ENCODE measurements around the gene ACSL3.

ACSL3 gene

DNA sequence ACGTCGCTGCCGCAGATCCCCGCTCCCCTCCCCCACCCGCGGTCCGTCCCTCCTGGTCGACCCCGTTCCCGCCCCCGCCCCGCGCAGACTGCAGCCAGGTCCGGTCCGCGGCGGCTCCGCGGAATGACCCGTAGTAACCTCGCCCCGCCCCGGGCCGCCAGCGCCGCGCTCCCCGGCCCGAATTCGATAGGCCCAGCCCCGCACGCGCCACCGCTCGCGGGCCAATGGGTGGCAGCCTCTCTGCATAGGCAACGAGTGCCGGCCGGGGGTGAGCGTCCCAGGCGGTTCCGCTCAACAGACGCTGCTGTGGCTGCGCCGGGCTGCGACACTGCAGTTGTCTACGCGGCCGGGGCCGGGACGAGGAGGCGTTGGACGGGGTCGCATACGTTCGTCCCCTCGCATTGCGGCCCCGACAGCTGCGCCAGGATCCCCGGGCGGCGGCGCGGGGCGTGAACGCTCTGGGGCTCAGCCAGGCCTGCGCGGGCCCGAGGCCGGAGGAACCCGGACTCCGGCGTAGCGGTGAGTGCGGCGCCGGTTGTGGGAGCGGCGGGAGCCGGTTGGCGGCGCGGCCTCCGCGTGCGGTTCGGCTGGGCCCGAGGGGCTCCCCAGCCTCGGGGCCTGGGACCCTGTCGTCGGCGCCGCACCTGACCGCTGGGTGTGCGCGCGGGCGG lies at the start of gene ACSL3:
TSS of gene ACSL3 (plus strand) at position 297 of the 671 bp plus-strand sequence. CDS start 47,737 bp downstream, outside the sequence.
- Mint-ChIP-seq H3K27ac (peak within 1 kb of the TSS; percentile 96 to 97 (median 97)), H3K27me3 (ENCODE audit: low read depth) (no peaks in the 10 kb centered on the region), H3K9me3 (no peaks in the 10 kb centered on the region), H3K4me3 (peak within 1 kb of the TSS; percentile 86 to 89 (median 87)), H3K36me3 (ENCODE audit: low read depth) (no peaks in the 10 kb centered on the region), H3K4me1 (peaks cover 14% of the 10 kb centered on the region)
- TF ChIP-seq, protein P1, sequence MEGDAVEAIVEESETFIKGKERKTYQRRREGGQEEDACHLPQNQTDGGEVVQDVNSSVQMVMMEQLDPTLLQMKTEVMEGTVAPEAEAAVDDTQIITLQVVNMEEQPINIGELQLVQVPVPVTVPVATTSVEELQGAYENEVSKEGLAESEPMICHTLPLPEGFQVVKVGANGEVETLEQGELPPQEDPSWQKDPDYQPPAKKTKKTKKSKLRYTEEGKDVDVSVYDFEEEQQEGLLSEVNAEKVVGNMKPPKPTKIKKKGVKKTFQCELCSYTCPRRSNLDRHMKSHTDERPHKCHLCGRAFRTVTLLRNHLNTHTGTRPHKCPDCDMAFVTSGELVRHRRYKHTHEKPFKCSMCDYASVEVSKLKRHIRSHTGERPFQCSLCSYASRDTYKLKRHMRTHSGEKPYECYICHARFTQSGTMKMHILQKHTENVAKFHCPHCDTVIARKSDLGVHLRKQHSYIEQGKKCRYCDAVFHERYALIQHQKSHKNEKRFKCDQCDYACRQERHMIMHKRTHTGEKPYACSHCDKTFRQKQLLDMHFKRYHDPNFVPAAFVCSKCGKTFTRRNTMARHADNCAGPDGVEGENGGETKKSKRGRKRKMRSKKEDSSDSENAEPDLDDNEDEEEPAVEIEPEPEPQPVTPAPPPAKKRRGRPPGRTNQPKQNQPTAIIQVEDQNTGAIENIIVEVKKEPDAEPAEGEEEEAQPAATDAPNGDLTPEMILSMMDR (IDR thresholded peaks at IDR 0.05; ENCODE audit: unreplicated experiment in 3 of 3): no peak

DNA sequence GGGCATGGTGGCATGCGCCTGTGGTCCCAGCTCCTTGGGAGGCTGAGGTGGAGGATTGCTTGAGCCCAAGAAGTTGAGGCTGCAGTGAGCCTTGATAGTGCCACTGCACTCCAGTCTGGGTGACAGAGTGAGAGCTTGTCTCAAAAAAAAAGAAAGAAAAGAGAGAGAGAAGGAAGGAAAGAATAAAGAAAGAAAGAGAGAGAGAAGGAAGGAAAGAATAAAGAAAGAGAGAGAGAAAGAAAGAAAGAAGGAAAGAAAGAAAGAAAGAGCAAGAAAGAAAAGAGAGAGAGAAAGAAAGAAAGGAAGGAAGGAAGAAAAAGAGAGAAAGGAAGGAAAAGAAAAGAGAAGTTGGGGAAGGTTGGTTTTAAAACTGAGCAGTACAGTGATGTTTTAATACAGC lies 49.0 kb upstream of the ACSL3 start:
- no peak overlapping the region for H3K27ac Mint-ChIP-seq
- TF ChIP-seq, protein P1 (IDR thresholded peaks at IDR 0.05; ENCODE audit: unreplicated experiment in 3 of 3): no peak
- H3K4me3 Mint-ChIP-seq: no peak overlapping the region
- peaks cover 5% of the 10 kb centered on the region for H3K4me1 Mint-ChIP-seq
- H3K36me3 Mint-ChIP-seq (ENCODE audit: low read depth): no peaks in the 10 kb centered on the region
- peaks cover 3% of the 10 kb centered on the region for H3K9me3 Mint-ChIP-seq
- no peaks in the 10 kb centered on the region for H3K27me3 Mint-ChIP-seq (ENCODE audit: low read depth)

DNA sequence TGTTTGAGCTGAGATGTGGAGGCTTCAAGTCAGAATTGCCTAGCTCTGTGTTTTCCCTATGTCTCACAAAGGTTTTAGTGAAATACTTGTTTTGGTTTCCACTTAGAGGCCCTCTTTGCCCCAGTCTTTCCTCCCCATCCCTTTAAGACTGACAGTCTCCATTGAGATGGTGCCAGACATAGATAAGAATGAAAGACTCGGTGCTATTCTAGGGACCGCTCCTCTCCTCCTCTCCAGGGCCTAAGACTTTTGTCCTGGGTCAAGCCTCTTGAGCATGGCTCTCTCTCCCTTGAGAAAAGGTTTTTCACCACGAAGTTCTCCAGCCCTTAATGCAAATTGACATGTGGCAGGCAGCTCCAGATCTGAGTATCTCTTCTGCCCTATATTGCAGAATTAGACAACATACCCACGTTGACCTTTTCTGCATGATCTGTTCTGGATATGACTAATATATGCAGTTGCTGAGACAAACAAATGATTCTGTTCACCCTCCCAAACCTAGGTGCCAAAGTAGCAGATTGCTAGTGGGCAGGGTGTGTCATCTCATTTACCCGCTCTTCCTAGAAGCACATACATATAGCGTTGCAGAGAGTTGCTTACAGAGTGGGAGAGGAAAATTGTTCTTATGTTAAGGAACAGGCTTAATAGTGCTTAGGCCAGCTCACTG lies 47.5 kb upstream of the ACSL3 start:
- Mint-ChIP-seq H3K4me1 (no peaks in the 10 kb centered on the region), H3K4me3 (no peak overlapping the region), H3K9me3 (peaks cover 8% of the 10 kb centered on the region), H3K27ac (no peak overlapping the region), H3K36me3 (ENCODE audit: low read depth) (no peaks in the 10 kb centered on the region), H3K27me3 (ENCODE audit: low read depth) (no peaks in the 10 kb centered on the region)
- TF ChIP-seq, protein P1 (IDR thresholded peaks at IDR 0.05; ENCODE audit: unreplicated experiment in 3 of 3): no peak

DNA sequence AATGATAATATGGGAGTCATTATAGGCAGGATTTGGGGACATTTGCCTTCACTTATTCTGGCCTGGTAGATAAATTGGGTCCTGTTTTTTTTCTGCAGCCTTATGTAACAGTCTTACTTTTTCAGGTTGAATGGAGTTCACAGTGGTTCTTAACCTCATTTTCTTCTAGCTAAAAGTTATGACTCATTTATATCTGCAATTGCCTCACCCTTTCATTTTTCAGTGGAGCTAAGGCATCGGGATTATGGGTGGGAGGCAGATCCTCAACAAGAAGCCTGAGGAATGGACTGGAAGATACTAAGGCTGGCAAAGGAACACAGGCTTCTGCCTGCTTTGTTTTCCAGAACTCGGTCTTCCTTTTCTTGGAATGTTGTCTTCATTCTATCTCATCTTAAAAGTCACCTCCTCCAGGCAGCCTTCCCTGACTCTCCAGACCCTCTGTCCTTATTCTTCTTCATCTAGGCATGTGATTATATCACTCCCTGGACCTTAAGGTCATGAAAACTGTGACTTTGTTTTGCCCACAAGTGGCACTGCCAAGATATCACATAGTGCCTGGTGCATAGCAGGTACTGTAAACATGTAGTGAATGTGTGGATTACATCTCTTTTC lies 41.0 kb upstream of the ACSL3 start:
- TF ChIP-seq, protein P1 (IDR thresholded peaks at IDR 0.05; ENCODE audit: unreplicated experiment in 3 of 3): no peak
- no peaks in the 10 kb centered on the region for H3K36me3 Mint-ChIP-seq (ENCODE audit: low read depth)

DNA sequence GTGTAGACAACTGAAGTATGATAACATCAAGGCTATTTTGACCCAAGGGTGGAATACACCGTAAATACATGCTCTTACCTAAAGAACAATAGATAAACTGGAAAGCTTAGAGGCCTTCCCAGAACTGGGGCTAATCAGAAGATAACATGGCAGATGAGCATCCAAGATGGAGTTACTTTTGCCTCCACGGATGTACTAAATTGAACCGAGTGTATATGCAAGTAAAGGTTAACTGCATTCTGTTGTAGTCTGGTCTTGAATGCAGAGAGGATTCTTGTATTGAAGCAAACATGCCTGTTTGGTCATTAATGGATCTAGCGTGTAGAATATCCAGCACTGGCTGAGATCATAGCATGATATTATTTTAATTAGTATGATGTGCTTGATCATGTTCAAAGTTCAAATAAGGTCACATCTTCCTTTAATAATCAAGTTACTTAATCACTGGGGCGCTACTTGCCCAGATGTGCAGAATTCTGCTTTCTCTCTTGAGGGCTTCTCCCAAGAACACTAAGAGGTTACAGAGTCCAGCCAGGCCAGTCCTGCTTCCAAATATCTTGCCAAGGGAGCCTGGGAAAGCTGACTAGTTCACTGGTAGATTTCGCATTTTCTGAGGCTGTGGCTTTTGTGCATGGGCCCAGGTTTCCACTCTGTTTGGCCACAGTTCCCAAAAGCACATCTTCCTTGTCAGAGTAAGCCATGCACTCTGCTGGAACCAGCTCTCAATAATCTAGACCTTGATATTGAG lies 37.5 kb upstream of the ACSL3 start:
- Mint-ChIP-seq H3K4me3 (no peak overlapping the region), H3K9me3 (no peaks in the 10 kb centered on the region), H3K4me1 (no peaks in the 10 kb centered on the region), H3K36me3 (ENCODE audit: low read depth) (no peaks in the 10 kb centered on the region), H3K27ac (no peak overlapping the region), H3K27me3 (ENCODE audit: low read depth) (no peaks in the 10 kb centered on the region)
- TF ChIP-seq, protein P1 (IDR thresholded peaks at IDR 0.05; ENCODE audit: unreplicated experiment in 3 of 3): no peak

More for the DNA sequence above, 41.0 kb upstream of the ACSL3 start:
- Mint-ChIP-seq H3K27ac (no peak overlapping the region), H3K4me3 (no peak overlapping the region), H3K9me3 (peaks cover 5% of the 10 kb centered on the region), H3K4me1 (no peaks in the 10 kb centered on the region), H3K27me3 (ENCODE audit: low read depth) (no peaks in the 10 kb centered on the region)

Measured in nephron (organoid).